Choroid plexus epithelial cell (primary cell): ENCODE data around the gene TDRD12.
"Not testable (repeated sequence)": the region's sequence is repeated elsewhere in the genome, so short reads cannot be mapped to it uniquely, and the experiment has no call there.

Experiments
- DNase-seq: peaks from one replicate; pipeline ENCODE4 v3.0.0-alpha.2; 2010; ENCODE audit warnings: low read depth
- H3K4me3 ChIP-seq: 2 replicates; pipeline ENCODE4 v1.5.1; 2011; ENCODE audit warnings: low read depth, mild to moderate bottlenecking, control low read depth, low read length, moderate library complexity
- TF ChIP-seq, protein P1 (sequence below): conservative IDR thresholded peaks from 2 replicates; pipeline ENCODE4 v1.5.1; 2011; ENCODE audit warnings: low read depth, mild to moderate bottlenecking, control low read depth, inconsistent platforms, low read length, moderate library complexity

Gene TDRD12

DNA sequence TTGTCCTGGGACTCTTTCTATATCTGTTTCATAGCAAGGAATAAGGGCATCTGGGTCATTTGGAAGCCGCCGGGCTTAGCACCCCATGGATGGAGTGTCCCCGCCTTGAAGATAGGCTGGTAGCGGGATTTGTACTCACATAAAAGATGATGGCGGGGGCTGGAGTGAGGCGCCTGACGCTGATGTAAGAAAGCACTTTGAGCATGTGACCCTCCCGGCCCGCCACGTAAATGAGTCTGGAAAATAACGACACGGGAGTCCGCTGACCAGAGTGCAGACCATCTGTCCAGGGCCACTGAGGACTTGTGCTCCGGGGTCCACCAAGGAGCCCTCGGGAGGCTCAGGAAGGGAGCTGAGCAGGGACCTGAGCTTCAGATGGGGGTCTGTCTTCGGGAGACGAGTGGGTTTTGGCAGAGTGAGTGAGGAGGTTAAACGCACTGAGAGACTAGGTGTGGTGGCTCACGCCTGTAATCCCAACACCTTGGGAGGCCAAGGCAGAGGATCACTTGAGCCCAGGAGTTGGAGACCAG lies 124.2 kb downstream of the TDRD12 start:
- no peak for DNase-seq
- TF ChIP-seq, protein P1, sequence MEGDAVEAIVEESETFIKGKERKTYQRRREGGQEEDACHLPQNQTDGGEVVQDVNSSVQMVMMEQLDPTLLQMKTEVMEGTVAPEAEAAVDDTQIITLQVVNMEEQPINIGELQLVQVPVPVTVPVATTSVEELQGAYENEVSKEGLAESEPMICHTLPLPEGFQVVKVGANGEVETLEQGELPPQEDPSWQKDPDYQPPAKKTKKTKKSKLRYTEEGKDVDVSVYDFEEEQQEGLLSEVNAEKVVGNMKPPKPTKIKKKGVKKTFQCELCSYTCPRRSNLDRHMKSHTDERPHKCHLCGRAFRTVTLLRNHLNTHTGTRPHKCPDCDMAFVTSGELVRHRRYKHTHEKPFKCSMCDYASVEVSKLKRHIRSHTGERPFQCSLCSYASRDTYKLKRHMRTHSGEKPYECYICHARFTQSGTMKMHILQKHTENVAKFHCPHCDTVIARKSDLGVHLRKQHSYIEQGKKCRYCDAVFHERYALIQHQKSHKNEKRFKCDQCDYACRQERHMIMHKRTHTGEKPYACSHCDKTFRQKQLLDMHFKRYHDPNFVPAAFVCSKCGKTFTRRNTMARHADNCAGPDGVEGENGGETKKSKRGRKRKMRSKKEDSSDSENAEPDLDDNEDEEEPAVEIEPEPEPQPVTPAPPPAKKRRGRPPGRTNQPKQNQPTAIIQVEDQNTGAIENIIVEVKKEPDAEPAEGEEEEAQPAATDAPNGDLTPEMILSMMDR = no peak
- H3K4me3 ChIP-seq = no peak overlapping the region

DNA sequence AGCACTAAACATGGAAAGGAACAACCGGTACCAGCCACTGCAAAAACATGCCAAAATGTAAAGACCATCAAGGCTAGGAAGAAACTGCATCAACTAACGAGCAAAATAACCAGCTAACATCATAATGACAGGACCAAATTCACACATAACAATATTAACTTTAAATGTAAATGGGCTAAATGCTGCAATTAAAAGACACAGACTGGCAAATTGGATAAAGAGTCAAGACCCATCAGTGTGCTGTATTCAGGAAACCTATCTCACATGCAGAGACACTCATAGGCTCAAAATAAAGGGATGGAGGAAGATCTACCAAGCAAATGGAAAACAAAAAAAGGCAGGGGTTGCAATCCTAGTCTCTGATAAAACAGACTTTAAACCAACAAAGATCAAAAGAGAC lies 128.5 kb downstream of the TDRD12 start:
- DNase-seq, H3K4me3 ChIP-seq: not testable (repeated sequence)

DNA sequence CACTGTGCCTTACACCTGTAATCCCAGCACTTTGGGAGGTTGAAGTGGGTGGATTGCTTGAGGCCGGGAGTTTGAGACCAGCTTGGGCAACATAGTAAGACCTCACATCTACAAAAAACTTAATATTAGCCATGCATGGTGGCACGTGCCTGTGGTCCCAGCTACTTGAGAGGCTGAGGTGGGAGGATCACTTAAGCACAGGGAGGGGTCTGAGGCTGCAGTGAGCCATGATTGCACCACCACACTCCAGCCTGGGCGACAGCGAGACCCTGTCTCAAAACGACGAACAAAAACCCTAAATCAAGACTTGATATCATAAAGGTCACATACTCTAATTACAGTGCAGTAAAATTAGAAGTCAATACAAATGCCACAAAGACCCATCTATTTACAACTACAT lies 132.6 kb downstream of the TDRD12 start:
- TF ChIP-seq, protein P1 = no peak
- no peak for DNase-seq
- H3K4me3 ChIP-seq = no peak overlapping the region

DNA sequence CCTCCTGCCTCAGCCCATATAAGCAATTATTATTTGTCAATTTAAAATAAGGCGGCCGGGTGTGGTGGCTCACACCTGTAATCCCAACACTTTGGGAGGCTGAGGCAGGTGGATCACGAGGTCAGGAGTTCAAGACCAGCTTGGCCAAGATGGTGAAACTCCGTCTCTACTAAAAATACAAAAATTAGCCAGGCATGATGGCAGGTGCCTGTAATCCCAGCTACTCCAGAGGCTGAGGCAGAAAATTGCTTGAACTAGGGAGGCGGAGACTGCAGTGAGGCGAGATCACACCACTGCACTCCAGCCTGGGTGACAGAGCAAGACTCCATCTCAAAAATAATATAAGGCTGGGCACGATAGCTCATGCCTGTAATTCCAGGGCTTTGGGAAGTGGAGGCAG lies 137.3 kb downstream of the TDRD12 start:
- H3K4me3 ChIP-seq, DNase-seq: not testable (repeated sequence)

DNA sequence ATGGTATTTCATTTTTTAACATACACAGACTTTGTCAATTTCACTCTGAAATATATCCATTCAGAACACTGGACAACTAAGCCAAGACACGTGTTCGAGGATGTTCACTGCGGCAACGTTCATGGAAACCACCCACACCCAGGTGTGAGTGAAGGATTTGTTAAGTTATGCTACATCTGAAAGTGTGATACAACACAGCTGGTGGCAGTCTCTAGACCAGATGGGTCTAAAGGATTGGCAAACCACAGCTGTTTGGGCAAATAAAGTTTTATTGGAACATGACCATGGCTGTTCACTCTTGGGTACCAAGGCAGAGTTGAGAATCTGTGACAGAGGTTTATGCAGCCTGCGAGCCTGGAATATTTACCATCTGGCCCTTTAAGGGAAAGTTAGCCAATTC lies 138.0 kb downstream of the TDRD12 start:
- no peak overlapping the region for H3K4me3 ChIP-seq
- DNase-seq = no peak
- TF ChIP-seq, protein P1 = no peak

DNA sequence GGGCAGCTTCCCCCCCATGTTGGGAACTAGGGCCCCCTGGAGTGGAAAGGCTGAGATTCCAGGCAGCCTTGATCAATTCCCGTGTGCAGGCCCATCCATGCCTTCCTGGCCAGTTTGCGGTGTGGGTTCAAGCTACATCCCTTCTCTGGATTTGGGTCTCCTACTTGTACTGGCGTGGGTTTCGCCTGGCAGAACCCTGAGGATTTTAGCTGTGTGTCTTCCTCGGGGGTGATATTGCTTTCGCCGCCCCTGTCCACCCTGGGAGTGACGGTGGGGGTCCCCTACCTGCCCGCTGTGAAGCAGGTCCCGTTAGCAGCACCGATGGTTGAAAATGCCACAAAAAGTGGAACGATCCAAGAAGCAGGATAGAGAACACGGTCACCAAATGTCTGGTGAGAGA lies 138.6 kb downstream of the TDRD12 start:
- TF ChIP-seq, protein P1 = no peak
- no peak for DNase-seq
- H3K4me3 ChIP-seq = no peak overlapping the region

DNA sequence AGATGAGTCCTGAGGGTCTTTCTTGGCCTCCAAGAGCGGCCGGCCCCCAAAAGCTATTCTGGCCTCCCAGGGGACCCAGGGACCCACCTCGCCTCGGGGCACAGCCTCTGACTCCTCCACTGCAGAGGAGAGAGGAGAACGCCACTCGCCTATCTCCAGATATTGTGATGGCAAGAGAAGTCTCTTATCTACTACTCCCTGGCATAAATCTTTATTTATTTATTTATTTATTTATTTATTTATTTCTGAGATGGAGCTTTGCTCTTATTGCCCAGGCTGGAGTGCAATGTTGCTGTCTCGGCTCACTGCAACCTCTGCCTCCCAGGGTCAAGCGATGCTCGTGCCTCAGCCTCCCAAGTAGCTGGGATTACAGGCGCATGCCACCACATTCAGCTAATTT lies 139.0 kb downstream of the TDRD12 start:
- no peak overlapping the region for H3K4me3 ChIP-seq
- TF ChIP-seq, protein P1 = no peak
- DNase-seq = no peak

DNA sequence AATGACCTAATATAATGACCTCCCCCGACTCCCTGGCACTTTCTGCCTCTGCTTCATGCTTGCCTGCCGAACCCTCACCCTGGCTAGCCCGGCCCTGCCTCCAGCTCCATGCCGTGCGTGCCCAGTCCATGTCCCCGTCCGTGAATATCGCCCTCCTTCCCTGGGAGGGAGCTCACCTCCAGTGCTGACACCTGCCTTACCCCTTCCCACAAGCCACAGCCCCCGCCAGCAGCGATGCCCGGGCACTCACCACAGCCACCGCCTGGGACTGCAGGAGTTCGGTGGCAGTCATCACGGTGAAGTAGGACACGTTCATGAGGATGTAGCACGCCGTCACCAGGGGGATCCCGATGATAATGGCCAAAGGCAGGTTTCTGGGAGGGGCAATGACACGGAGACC lies 140.0 kb downstream of the TDRD12 start:
- H3K4me3 ChIP-seq = no peak overlapping the region
- TF ChIP-seq, protein P1 = no peak
- no peak for DNase-seq
